Measurements from ENCODE around the gene CMSS1. TPM values are rescaled to one million over a fixed set of nuclear protein-coding genes. Genes with fewer than 3 reads are reported as not detected.

CMSS1 gene
- total and polyA plus RNA-seq, 7 experiments from 2014 or later: 14.9 to 47.7 (median 18.4) TPM

DNA sequence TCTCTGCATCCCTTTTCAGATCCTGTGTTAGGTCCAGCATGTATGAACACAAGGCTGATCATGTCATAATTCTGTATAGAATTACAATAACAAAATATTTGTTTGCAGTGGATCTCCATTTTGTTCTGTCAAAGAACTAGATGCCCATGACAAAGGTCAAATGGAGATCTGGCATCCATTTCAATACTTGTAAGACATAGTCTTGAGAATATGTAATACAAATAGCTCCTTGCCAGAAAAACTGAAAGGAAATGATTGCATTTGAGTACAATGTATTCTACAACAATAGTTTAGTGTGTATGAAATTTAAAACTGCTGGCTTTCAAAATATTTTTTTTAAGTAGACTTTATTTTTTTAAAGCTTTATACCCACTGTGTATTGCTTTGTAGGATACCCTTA lies 101.1 kb downstream of the CMSS1 start:
- H3K27me3 Mint-ChIP-seq: no peaks in the 10 kb centered on the region
- POLR2A ChIA-PET: no interaction called here
- peaks cover 0 to 35% (median 26%) of the 10 kb centered on the region in 5 donors for H3K36me3 Mint-ChIP-seq
- H3K9me3 Mint-ChIP-seq: peaks cover 0 to 5% (median 0%) of the 10 kb centered on the region in 11 donors
- Histone ChIP-seq H3K36me3 (ENCODE audit: control insufficient read depth in 2 of 3, insufficient read depth in 3 of 3, low read length in 3 of 3) (no peaks in the 10 kb centered on the region), H3K4me3 (ENCODE audit: low read length) (no peak overlapping the region), H3K27ac (ENCODE audit: low read depth, low read length) (no peak overlapping the region), H3K4me1 (ENCODE audit: control insufficient read depth in 2 of 2, insufficient read depth in 2 of 2, low read length in 2 of 2) (no peaks in the 10 kb centered on the region), H3K9me3 (ENCODE audit: control insufficient read depth in 2 of 3, low read length in 3 of 3) (no peaks in the 10 kb centered on the region), H3K27me3 (ENCODE audit: control insufficient read depth in 2 of 2, insufficient read depth in 2 of 2, low read length in 2 of 2) (no peaks in the 10 kb centered on the region)
- DNase-seq: no peak
- no peak for ATAC-seq
- CTCF ChIA-PET: no interaction called here
- no peak overlapping the region for H3K27ac Mint-ChIP-seq
- H3K4me1 Mint-ChIP-seq: peaks cover 3 to 14% (median 5%) of the 10 kb centered on the region in 7 donors
- H3K4me3 Mint-ChIP-seq: no peak overlapping the region
- intact Hi-C loops (cut with micrococcal nuclease): no loop called here

DNA sequence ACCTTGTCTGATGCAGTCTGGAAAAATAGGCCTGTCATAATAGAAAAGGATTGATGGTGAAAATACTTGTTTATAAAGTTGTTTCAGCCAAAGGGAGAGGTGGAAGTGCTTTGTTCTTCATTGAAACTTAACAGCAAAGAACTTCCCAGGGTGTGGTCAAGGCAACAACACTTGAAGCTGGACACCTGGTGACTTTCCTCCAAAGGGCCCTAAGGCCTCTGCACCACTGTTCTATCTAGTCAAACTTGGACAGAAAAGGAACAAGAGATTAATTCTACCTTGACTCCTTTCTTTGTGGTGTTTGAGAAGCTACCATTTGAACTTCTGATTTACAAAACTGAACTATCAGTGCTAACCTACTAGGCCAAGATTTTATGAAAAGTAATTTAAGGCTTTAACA lies 102.0 kb downstream of the CMSS1 start:
- peaks cover 0 to 5% (median 0%) of the 10 kb centered on the region in 11 donors for H3K9me3 Mint-ChIP-seq
- POLR2A ChIA-PET: no interaction called here

DNA sequence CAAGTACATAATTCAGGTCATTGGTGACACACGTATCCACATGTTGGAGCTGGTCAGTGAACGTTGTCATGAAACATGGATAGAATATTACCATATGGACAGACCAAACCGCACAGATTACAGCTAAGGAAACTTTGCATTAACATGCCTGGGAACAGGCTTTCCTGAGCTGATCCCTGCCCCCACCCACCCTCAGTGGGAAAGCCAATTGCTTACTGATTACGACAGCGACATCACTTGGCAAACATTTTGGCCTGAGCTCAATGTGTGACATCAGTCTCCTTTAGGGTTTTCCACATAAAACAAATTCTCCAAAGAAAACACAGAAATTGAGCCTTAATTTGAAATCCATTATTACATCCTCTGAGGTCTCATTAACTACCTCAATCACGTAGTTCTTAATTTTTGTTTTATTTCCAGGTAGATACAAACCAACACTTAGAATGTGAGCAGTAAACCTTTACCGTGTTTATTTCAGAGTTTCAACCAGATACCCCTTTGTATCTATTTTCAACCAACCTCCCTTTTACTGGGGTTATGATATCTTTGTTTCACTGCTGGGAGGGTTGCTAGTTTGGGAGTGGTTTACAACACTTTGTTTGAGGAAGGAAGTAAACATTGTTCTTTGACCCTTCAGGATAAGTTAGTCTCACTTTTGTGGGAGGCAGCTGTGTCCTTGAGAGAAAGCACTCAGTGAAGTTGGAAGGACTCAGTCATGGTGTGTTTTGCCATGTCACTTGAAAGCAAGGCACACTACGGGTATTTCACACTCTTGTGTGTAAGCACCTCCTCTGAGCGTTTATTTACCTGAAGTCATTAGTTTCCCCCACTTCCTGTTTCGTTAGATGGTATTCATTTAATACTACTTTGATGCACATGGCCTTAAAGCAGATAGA lies 103.1 kb downstream of the CMSS1 start:
- ATAC-seq: no peak
- no peak overlapping the region for H3K27ac ChIP-seq (ENCODE audit: low read depth, low read length)

More for the DNA sequence above, 102.0 kb downstream of the CMSS1 start:
- Histone ChIP-seq H3K27me3 (ENCODE audit: control insufficient read depth in 2 of 2, insufficient read depth in 2 of 2, low read length in 2 of 2) (no peaks in the 10 kb centered on the region), H3K9me3 (ENCODE audit: control insufficient read depth in 2 of 3, low read length in 3 of 3) (no peaks in the 10 kb centered on the region), H3K4me3 (ENCODE audit: low read length) (no peak overlapping the region), H3K36me3 (ENCODE audit: control insufficient read depth in 2 of 3, insufficient read depth in 3 of 3, low read length in 3 of 3) (no peaks in the 10 kb centered on the region), H3K27ac (ENCODE audit: low read depth, low read length) (no peak overlapping the region), H3K4me1 (ENCODE audit: control insufficient read depth in 2 of 2, insufficient read depth in 2 of 2, low read length in 2 of 2) (no peaks in the 10 kb centered on the region)
- ATAC-seq: no peak
- CTCF ChIA-PET: interaction anchor here (0.7 kb wide), 1 partner anchor 21 kb away, joined by 3 read pairs; no protein-coding TSS in a partner anchor
- Mint-ChIP-seq H3K36me3 (peaks cover 0 to 39% (median 29%) of the 10 kb centered on the region in 5 donors), H3K4me3 (no peak overlapping the region), H3K4me1 (peaks cover 3 to 14% (median 5%) of the 10 kb centered on the region in 7 donors), H3K27ac (no peak overlapping the region), H3K27me3 (no peaks in the 10 kb centered on the region)
- intact Hi-C loops (cut with micrococcal nuclease): no loop called here
- no peak for DNase-seq

DNA sequence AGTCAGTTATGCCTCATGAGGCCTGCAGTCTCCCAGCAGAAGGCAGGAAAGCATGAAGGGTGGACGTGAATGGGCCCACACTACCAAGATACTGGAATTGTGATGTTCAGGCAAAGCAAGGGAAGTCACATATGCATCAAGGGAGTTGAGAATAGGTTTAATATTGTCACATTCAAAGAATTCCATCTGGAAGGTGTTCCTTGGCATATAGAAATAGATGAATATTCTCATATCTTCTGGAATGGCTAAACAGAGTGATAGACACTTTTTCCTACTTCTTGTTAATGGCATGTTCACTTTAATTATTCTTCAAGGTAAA lies 103.7 kb downstream of the CMSS1 start:
- POLR2A ChIA-PET: no interaction called here
- peaks cover 0 to 35% (median 28%) of the 10 kb centered on the region in 5 donors for H3K36me3 Mint-ChIP-seq
- H3K4me1 Mint-ChIP-seq: peaks cover 3 to 14% (median 5%) of the 10 kb centered on the region in 7 donors
- Histone ChIP-seq H3K36me3 (ENCODE audit: control insufficient read depth in 2 of 3, insufficient read depth in 3 of 3, low read length in 3 of 3) (no peaks in the 10 kb centered on the region), H3K4me1 (ENCODE audit: control insufficient read depth in 2 of 2, insufficient read depth in 2 of 2, low read length in 2 of 2) (no peaks in the 10 kb centered on the region), H3K27me3 (ENCODE audit: control insufficient read depth in 2 of 2, insufficient read depth in 2 of 2, low read length in 2 of 2) (no peaks in the 10 kb centered on the region), H3K27ac (ENCODE audit: low read depth, low read length) (no peak overlapping the region), H3K9me3 (ENCODE audit: control insufficient read depth in 2 of 3, low read length in 3 of 3) (no peaks in the 10 kb centered on the region), H3K4me3 (ENCODE audit: low read length) (no peak overlapping the region)
- CTCF ChIA-PET: no interaction called here
- intact Hi-C loops (cut with micrococcal nuclease): no loop called here
- no peak overlapping the region for H3K4me3 Mint-ChIP-seq
- peaks cover 0 to 5% (median 0%) of the 10 kb centered on the region in 11 donors for H3K9me3 Mint-ChIP-seq
- no peak overlapping the region for H3K27ac Mint-ChIP-seq
- no peaks in the 10 kb centered on the region for H3K27me3 Mint-ChIP-seq
- ATAC-seq (no peak), DNase-seq (no peak)

More for the DNA sequence above, 103.1 kb downstream of the CMSS1 start:
- ChIA-PET POLR2A (no interaction called here), CTCF (interaction anchor here (0.7 kb wide), 1 partner anchor 20 kb away, joined by 3 read pairs; no protein-coding TSS in a partner anchor)
- H3K36me3 Mint-ChIP-seq: peaks cover 0 to 40% (median 29%) of the 10 kb centered on the region in 5 donors
- H3K9me3 Mint-ChIP-seq: peaks cover 0 to 5% (median 0%) of the 10 kb centered on the region in 11 donors
- DNase-seq: no peak
- intact Hi-C loops (cut with micrococcal nuclease): no loop called here
- no peak overlapping the region for H3K27ac Mint-ChIP-seq
- Histone ChIP-seq H3K9me3 (ENCODE audit: control insufficient read depth in 2 of 3, low read length in 3 of 3) (no peaks in the 10 kb centered on the region), H3K27me3 (ENCODE audit: control insufficient read depth in 2 of 2, insufficient read depth in 2 of 2, low read length in 2 of 2) (no peaks in the 10 kb centered on the region), H3K4me1 (ENCODE audit: control insufficient read depth in 2 of 2, insufficient read depth in 2 of 2, low read length in 2 of 2) (no peaks in the 10 kb centered on the region), H3K4me3 (ENCODE audit: low read length) (no peak overlapping the region), H3K36me3 (ENCODE audit: control insufficient read depth in 2 of 3, insufficient read depth in 3 of 3, low read length in 3 of 3) (no peaks in the 10 kb centered on the region)
- H3K4me3 Mint-ChIP-seq: no peak overlapping the region
- H3K4me1 Mint-ChIP-seq: peaks cover 3 to 14% (median 5%) of the 10 kb centered on the region in 7 donors
- no peaks in the 10 kb centered on the region for H3K27me3 Mint-ChIP-seq

DNA sequence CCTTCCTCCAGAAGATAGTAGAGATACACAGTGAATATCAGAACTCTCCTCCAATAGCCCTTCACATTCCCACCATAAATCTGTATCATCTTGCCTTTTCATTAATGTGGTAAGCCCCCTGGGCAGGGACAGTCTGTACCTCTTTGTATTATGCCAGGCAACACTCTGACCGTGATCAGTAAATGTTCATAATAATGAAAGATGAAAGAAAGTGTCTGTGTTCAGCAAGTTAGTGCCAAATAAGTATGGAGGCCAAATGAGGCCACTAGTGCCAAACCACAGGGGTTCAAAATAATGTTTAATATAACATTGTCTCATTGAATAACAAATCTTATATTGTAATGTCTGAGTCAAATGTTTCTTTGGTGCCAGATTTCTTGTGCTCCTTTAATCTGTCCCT lies 104.3 kb downstream of the CMSS1 start:
- H3K36me3 Mint-ChIP-seq: peaks cover 0 to 34% (median 28%) of the 10 kb centered on the region in 5 donors
- ATAC-seq: no peak
- peaks cover 3 to 14% (median 5%) of the 10 kb centered on the region in 7 donors for H3K4me1 Mint-ChIP-seq
- no peaks in the 10 kb centered on the region for H3K36me3 ChIP-seq (ENCODE audit: control insufficient read depth in 2 of 3, insufficient read depth in 3 of 3, low read length in 3 of 3)
- H3K27ac ChIP-seq (ENCODE audit: low read depth, low read length): no peak overlapping the region
- intact Hi-C loops (cut with micrococcal nuclease): no loop called here
- DNase-seq: no peak
- no peak overlapping the region for H3K4me3 ChIP-seq (ENCODE audit: low read length)
- H3K4me3 Mint-ChIP-seq: no peak overlapping the region
- CTCF ChIA-PET: no interaction called here
- H3K4me1 ChIP-seq (ENCODE audit: control insufficient read depth in 2 of 2, insufficient read depth in 2 of 2, low read length in 2 of 2): no peaks in the 10 kb centered on the region
- H3K27ac Mint-ChIP-seq: peak overlapping the region in 1 of 9 donors; percentile 54
- no peaks in the 10 kb centered on the region for H3K27me3 ChIP-seq (ENCODE audit: control insufficient read depth in 2 of 2, insufficient read depth in 2 of 2, low read length in 2 of 2)
- H3K9me3 ChIP-seq (ENCODE audit: control insufficient read depth in 2 of 3, low read length in 3 of 3): no peaks in the 10 kb centered on the region
- peaks cover 0 to 5% (median 0%) of the 10 kb centered on the region in 11 donors for H3K9me3 Mint-ChIP-seq
- H3K27me3 Mint-ChIP-seq: no peaks in the 10 kb centered on the region
- POLR2A ChIA-PET: no interaction called here

DNA sequence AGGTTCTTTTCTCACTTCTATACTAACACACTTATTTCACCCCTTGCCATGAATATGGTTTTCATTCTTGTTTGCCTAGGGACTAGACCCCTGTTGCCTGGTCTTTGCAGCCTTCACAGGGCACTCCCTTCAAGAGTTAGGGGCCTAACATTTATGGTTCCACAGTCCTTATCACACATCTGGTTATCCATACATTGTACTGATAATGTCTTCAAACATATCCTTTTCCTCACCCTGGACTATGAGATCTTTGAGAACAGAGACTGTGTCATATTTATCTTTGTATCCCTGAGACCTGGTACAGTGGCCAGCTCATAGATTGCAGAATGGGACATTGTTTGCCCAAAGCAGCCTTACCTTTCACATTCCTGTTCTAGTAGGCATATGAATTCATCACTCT lies 106.2 kb downstream of the CMSS1 start:
- Histone ChIP-seq H3K4me1 (ENCODE audit: control insufficient read depth in 2 of 2, insufficient read depth in 2 of 2, low read length in 2 of 2) (no peaks in the 10 kb centered on the region), H3K9me3 (ENCODE audit: control insufficient read depth in 2 of 3, low read length in 3 of 3) (no peaks in the 10 kb centered on the region), H3K27ac (ENCODE audit: low read depth, low read length) (no peak overlapping the region), H3K27me3 (ENCODE audit: control insufficient read depth in 2 of 2, insufficient read depth in 2 of 2, low read length in 2 of 2) (no peaks in the 10 kb centered on the region), H3K4me3 (ENCODE audit: low read length) (no peak overlapping the region), H3K36me3 (ENCODE audit: control insufficient read depth in 2 of 3, insufficient read depth in 3 of 3, low read length in 3 of 3) (no peaks in the 10 kb centered on the region)
- ATAC-seq (no peak), DNase-seq (no peak)
- peak overlapping the region in 1 of 9 donors; percentile 11 for H3K27ac Mint-ChIP-seq
- H3K9me3 Mint-ChIP-seq: peaks cover 0 to 5% (median 0%) of the 10 kb centered on the region in 11 donors
- peaks cover 0 to 32% (median 20%) of the 10 kb centered on the region in 5 donors for H3K36me3 Mint-ChIP-seq
- H3K27me3 Mint-ChIP-seq: no peaks in the 10 kb centered on the region
- intact Hi-C loops (cut with micrococcal nuclease): no loop called here
- peaks cover 0 to 14% (median 7%) of the 10 kb centered on the region in 7 donors for H3K4me1 Mint-ChIP-seq
- no peak overlapping the region for H3K4me3 Mint-ChIP-seq
- ChIA-PET CTCF (interaction anchor here (0.6 kb wide), 1 partner anchor 277 kb away, joined by 3 read pairs; no protein-coding TSS in a partner anchor), POLR2A (no interaction called here)

Data from naive thymus-derived CD4-positive, alpha-beta T cell (primary cell).